ENCODE results near the gene ZNF260. TPM values are rescaled to one million over a fixed set of nuclear protein-coding genes. Genes with fewer than 3 reads are reported as not detected.
"Not testable (repeated sequence)": the region's sequence is repeated elsewhere in the genome, so short reads cannot be mapped to it uniquely, and the experiment has no call there.

Gene ZNF260
- total and polyA plus RNA-seq, 8 donors, result 1.4 to 9.0 (median 2.7) TPM

- no peaks in the 10 kb centered on the region for H3K4me1 ChIP-seq
- H3K9me3 ChIP-seq, result peaks cover 0 to 19% (median 6%) of the 10 kb centered on the region in 4 donors
- no peak for FAIRE-seq
- no peak for TF ChIP-seq CTCF (IDR thresholded peaks at IDR 0.05)
- 94 to 98% methylated on average over 2 of the region's 2 CpGs for WGBS, 2 donors
- peaks cover 10 to 38% (median 23%) of the 10 kb centered on the region in 3 donors for H3K36me3 ChIP-seq
- H3K27ac ChIP-seq, result no peak overlapping the region
- no peak for DNase-seq
- no peak overlapping the region for H3K4me3 ChIP-seq
- intact Hi-C loops (cut with DNase I), result no loop called here
- no peak for ATAC-seq
- H3K27me3 ChIP-seq, result no peaks in the 10 kb centered on the region
These were observed 14.0 kb downstream of the ZNF260 start for GRCh38 chr19:36514012-36514612.

GRCh38 chr19:36508325-36508724, 19.7 kb downstream of the ZNF260 start:
- intact Hi-C loops (cut with DNase I), result no loop called here
- no peak for DNase-seq
- Histone ChIP-seq H3K27ac (no peak overlapping the region), H3K9me3 (peaks cover 0 to 5% (median 0%) of the 10 kb centered on the region in 4 donors), H3K27me3 (no peaks in the 10 kb centered on the region), H3K36me3 (no peaks in the 10 kb centered on the region), H3K4me1 (no peaks in the 10 kb centered on the region), H3K4me3 (no peak overlapping the region)
- WGBS, 2 donors, result 89 to 90% methylated on average over 3 of the region's 3 CpGs
- no peak for FAIRE-seq
- TF ChIP-seq CTCF (IDR thresholded peaks at IDR 0.05), result no peak
- ATAC-seq, result no peak

GRCh38 chr19:36501973-36502372, 26.1 kb downstream of the ZNF260 start:
- no peaks in the 10 kb centered on the region for H3K36me3 ChIP-seq
- no peak overlapping the region for H3K4me3 ChIP-seq
- H3K4me1 ChIP-seq, result no peaks in the 10 kb centered on the region
- DNase-seq, result no peak
- no peak for FAIRE-seq
- 86 to 89% methylated on average over 5 of the region's 5 CpGs for WGBS, 2 donors
- no peaks in the 10 kb centered on the region for H3K27me3 ChIP-seq
- H3K27ac ChIP-seq, result no peak overlapping the region
- no peak for TF ChIP-seq CTCF (IDR thresholded peaks at IDR 0.05)
- H3K9me3 ChIP-seq, result no peaks in the 10 kb centered on the region
- no peak for ATAC-seq
- intact Hi-C loops (cut with DNase I), result no loop called here

GRCh38 chr19:36497001-36497400, 31.1 kb downstream of the ZNF260 start:
- no peak for TF ChIP-seq CTCF (IDR thresholded peaks at IDR 0.05)
- H3K36me3 ChIP-seq, result no peaks in the 10 kb centered on the region
- no peaks in the 10 kb centered on the region for H3K4me1 ChIP-seq
- intact Hi-C loops (cut with DNase I), result no loop called here
- H3K4me3 ChIP-seq, result no peak overlapping the region
- no peak for FAIRE-seq
- no peak overlapping the region for H3K27ac ChIP-seq
- no peaks in the 10 kb centered on the region for H3K9me3 ChIP-seq
- ATAC-seq, result no peak
- H3K27me3 ChIP-seq, result no peaks in the 10 kb centered on the region
- 83 to 85% methylated on average over 17 of the region's 17 CpGs for WGBS, 2 donors
- DNase-seq, result no peak

- H3K27me3 ChIP-seq; FAIRE-seq; H3K4me1 ChIP-seq; H3K36me3 ChIP-seq; ATAC-seq; H3K9me3 ChIP-seq; intact Hi-C loops (cut with DNase I); H3K27ac ChIP-seq; H3K4me3 ChIP-seq: not testable (repeated sequence)
- 63 to 67% methylated on average over 18 of the region's 18 CpGs for WGBS, 2 donors
- peak in 3 of 6 donors; percentile 4 to 34 (median 31) for DNase-seq
- peak in 1 of 4 donors; percentile 15 for TF ChIP-seq CTCF (IDR thresholded peaks at IDR 0.05)
These were observed 35.2 kb downstream of the ZNF260 start for GRCh38 chr19:36492689-36493453.

- H3K27ac ChIP-seq; H3K36me3 ChIP-seq; H3K4me1 ChIP-seq; H3K27me3 ChIP-seq; intact Hi-C loops (cut with DNase I); H3K9me3 ChIP-seq; ATAC-seq; FAIRE-seq; H3K4me3 ChIP-seq: not testable (repeated sequence)
- DNase-seq, result peak in 1 of 6 donors; percentile 55
- WGBS, 2 donors, result 93 to 94% methylated on average over 13 to 27 of the region's 29 CpGs
These were observed 37.2 kb downstream of the ZNF260 start for GRCh38 chr19:36490846-36491245.

Measured in pancreas (tissue), 10 donors.